ENCODE data around the gene COL18A1. TPM values are rescaled to one million over a fixed set of nuclear protein-coding genes. Genes with fewer than 3 reads are reported as not detected.

The COL18A1 gene
- total and polyA plus RNA-seq, 10 donors: 35.0 to 208 (median 86.4) TPM

DNA sequence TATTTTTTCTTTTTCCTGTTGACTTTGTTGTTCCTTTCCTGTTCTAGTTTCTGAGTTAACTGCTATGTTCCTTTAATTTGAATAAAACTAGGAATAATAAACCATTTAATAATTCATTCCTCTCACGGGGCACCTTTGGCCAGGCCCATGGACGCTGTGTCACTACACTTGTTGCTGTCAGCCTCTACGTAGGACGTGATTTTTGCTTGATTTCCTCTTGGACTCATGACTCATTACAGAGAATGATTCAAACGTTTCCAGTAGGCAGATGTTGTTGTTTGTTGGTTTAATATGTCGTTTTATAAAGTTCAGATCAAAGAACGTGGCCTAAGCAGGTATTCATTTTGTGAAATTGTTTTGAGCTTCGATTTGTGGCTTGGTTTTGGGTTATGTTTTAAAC lies 146.4 kb downstream of the COL18A1 start:
- intact Hi-C loops (cut with DNase I; ENCODE audit: low total_unique reads): no loop called here
- 24 to 38% (median 35%) methylated on average over 8 of the region's 8 CpGs for WGBS, 5 donors
- TF ChIP-seq, protein P1, sequence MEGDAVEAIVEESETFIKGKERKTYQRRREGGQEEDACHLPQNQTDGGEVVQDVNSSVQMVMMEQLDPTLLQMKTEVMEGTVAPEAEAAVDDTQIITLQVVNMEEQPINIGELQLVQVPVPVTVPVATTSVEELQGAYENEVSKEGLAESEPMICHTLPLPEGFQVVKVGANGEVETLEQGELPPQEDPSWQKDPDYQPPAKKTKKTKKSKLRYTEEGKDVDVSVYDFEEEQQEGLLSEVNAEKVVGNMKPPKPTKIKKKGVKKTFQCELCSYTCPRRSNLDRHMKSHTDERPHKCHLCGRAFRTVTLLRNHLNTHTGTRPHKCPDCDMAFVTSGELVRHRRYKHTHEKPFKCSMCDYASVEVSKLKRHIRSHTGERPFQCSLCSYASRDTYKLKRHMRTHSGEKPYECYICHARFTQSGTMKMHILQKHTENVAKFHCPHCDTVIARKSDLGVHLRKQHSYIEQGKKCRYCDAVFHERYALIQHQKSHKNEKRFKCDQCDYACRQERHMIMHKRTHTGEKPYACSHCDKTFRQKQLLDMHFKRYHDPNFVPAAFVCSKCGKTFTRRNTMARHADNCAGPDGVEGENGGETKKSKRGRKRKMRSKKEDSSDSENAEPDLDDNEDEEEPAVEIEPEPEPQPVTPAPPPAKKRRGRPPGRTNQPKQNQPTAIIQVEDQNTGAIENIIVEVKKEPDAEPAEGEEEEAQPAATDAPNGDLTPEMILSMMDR (IDR thresholded peaks at IDR 0.05 in 8 of 11, conservative IDR thresholded peaks at IDR 0.05 in 3 of 11): no peak
- TF ChIP-seq POLR2AphosphoS5 (IDR thresholded peaks at IDR 0.05): peak in 1 of 3 donors; percentile 2
- TF ChIP-seq POLR2A (IDR thresholded peaks at IDR 0.05): no peak
- Histone ChIP-seq H3K4me1 (peaks cover 18 to 57% (median 44%) of the 10 kb centered on the region in 6 donors), H3K27me3 (replicated peaks in 1 of 7) (peaks cover 0 to 10% (median 0%) of the 10 kb centered on the region in 7 donors), H3K36me3 (no peaks in the 10 kb centered on the region), H3K27ac (peak overlapping the region; percentile 27 to 95 (median 86)), H3K9me3 (no peaks in the 10 kb centered on the region), H3K4me3 (peak overlapping the region in 2 of 8 donors; percentile 23 to 61)
- peak; percentile 53 for DNase-seq

DNA sequence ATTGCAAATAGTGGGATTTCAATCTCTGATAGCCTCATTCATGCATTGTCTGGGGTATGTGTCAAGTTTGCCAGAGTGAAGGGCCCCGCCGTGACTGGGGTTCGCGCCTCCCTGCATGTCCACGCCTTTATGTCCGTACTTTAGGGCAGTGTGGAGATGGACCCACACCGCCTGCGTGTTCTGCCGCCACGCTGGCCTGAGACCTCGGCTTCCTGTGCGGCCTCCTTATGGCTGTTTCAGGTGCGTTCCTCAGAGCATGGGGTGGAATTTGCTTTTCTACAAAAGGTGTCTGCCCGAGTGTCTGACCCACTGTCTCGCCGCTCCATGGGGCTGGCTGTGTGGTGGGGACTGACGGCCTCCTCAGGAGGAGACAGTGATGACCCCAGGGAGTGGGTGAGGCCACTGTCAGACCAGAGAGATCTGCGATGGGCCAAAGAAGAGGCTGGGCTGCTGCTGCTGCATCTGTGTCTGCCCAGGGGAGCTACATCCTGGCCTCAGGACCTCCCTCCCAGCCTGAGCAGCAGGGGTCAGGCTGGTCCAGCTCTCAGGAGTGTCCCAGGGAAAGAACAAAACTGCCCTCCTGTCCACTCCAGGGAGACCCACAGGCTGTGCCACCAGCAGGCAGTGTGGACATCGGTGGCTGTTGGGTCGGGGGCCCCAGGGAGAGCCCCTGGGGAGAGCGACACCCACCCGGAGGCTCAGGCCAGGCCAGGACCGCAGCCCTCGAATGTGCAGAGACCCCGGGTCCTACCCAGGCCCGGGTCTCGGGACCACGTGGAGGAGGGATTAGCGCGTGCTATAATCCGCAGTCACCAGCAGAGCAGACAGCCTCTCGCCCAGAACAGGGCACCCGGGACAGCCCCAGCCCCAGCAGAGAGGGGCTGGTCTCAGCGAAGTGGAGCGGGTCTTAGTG lies 147.1 kb downstream of the COL18A1 start:
- intact Hi-C loops (cut with DNase I; ENCODE audit: low total_unique reads): no loop called here
- WGBS, 5 donors: 83 to 91% (median 86%) methylated on average over 22 to 35 of the region's 35 CpGs
- no peaks in the 10 kb centered on the region for H3K36me3 ChIP-seq
- no peak for TF ChIP-seq POLR2A (IDR thresholded peaks at IDR 0.05)
- TF ChIP-seq, protein P1 (IDR thresholded peaks at IDR 0.05 in 8 of 11, conservative IDR thresholded peaks at IDR 0.05 in 3 of 11): no peak
- peak in 2 of 3 donors; percentile 3 to 19 for TF ChIP-seq POLR2AphosphoS5 (IDR thresholded peaks at IDR 0.05)
- H3K27ac ChIP-seq: peak overlapping the region in 7 of 8 donors; percentile 64 to 95 (median 89)
- DNase-seq: peak; percentile 81
- H3K9me3 ChIP-seq: no peaks in the 10 kb centered on the region
- H3K27me3 ChIP-seq (replicated peaks in 1 of 7): peaks cover 0 to 12% (median 0%) of the 10 kb centered on the region in 7 donors
- peaks cover 18 to 63% (median 48%) of the 10 kb centered on the region in 6 donors for H3K4me1 ChIP-seq
- H3K4me3 ChIP-seq: peak overlapping the region in 1 of 8 donors; percentile 61

DNA sequence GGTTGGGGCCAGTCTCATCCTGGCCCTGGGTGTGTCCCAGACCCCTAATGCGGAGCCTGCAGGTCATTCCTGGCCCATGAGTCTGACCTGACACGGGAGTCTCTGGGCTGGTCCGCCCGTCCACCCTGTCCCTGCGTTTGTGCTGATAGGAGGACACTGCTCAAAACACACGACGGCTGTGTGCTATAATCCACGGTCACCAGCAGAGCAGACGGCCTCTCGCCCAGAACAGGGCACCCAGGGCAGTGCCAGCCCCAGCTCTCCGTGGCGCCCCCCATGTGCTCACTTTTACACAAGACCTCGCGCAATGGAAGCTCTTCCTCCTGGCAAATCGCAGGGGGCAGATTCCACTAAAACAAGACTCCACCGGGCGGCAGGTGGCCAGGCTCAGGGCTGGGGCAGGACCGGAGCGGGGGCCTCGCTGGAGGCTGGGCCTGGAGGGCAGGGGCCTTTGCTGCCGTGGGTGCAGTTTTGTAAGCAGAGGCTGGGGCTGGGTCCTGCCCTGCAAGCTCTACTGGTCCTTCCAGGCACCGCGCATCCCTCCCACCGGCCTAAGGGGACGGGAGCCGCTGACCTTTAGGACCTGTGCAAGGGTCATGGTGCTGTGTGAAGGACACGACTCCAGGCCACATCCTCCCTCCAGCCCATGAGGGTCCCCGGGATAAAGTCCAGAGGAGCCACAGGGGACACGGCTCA lies 147.9 kb downstream of the COL18A1 start:
- H3K36me3 ChIP-seq: no peaks in the 10 kb centered on the region
- 83 to 91% (median 84%) methylated on average over 6 to 29 of the region's 29 CpGs for WGBS, 5 donors
- peak overlapping the region in 7 of 8 donors; percentile 64 to 95 (median 89) for H3K27ac ChIP-seq
- H3K4me3 ChIP-seq: peak overlapping the region in 1 of 8 donors; percentile 61
- no peaks in the 10 kb centered on the region for H3K9me3 ChIP-seq
- H3K27me3 ChIP-seq (replicated peaks in 1 of 7): peaks cover 0 to 12% (median 0%) of the 10 kb centered on the region in 7 donors
- TF ChIP-seq, protein P1 (IDR thresholded peaks at IDR 0.05 in 8 of 11, conservative IDR thresholded peaks at IDR 0.05 in 3 of 11): no peak
- no peak for TF ChIP-seq POLR2A (IDR thresholded peaks at IDR 0.05)
- TF ChIP-seq POLR2AphosphoS5 (IDR thresholded peaks at IDR 0.05): no peak
- intact Hi-C loops (cut with DNase I; ENCODE audit: low total_unique reads): no loop called here
- peak; percentile 84 for DNase-seq
- peaks cover 18 to 63% (median 48%) of the 10 kb centered on the region in 6 donors for H3K4me1 ChIP-seq

Data from spleen (tissue), 11 donors.